ENCODE data around the gene OGA. TPM values are rescaled to one million over a fixed set of nuclear protein-coding genes. Genes with fewer than 3 reads are reported as not detected.
A peak's percentile ranks its signal among the peaks of the same experiment; 100 is the strongest.

OGA gene
- total RNA-seq, 2 donors from 2014 or later, result 83.3 to 110 TPM

- intact Hi-C loops (cut with DNase I), result no loop called here
- Histone ChIP-seq H3K9me3 (no peaks in the 10 kb centered on the region), H3K36me3 (replicated peaks in 1 of 2; ENCODE audit: insufficient read depth in 1 of 2, low read depth in 2 of 2) (no peaks in the 10 kb centered on the region), H3K27ac (no peak overlapping the region), H3K4me1 (peaks cover 7% of the 10 kb centered on the region), H3K27me3 (no peaks in the 10 kb centered on the region), H3K4me3 (no peak overlapping the region)
- no peak for ATAC-seq
- 0 to 100% methylated on average over 1 of the region's 1 CpG for WGBS, 2 donors
- TF ChIP-seq POLR2A (IDR thresholded peaks at IDR 0.05), result no peak
- TF ChIP-seq CTCF (IDR thresholded peaks at IDR 0.05), result no peak
- DNase-seq, result no peak
These were observed 39.7 kb upstream of the OGA start for GRCh38 chr10:101857802-101858476.

- ATAC-seq (no peak), DNase-seq (no peak)
- no peak overlapping the region for H3K4me3 ChIP-seq
These were observed 38.4 kb upstream of the OGA start for GRCh38 chr10:101856626-101857025.

DNA sequence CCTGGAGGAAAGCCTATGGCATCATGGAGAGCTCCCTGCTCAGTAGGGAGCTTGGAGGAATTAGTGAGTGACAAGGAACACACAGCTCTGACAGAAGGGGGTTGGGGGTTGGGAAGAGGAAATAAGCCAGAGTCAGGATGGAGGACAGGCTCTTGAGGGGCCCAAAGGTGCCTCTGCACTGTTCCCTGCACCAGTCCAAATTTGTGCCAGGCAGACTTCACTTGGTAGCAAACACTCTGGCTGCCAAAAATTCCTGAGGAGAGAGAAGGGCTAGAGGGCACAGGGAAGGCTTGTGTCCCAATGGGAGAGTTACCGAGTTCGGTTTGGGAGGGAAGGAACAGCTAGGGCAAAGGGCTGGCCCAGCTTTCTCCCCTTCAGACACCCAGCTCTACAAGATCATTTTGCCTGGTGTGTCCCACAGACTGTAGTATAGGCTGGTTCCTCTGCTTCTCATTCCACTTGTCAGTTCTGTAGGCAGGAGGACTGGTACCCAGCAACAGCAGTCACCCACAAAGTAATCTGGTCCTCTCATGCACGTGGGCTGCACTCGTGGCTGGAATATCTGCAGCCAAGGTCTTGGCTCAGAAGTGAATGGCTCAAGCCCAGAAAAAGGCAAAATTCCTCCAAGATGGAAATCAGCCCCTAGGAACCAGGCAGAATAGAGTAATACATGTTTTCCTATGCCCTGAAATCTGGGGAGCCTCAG lies 33.3 kb upstream of the OGA start:
- no peaks in the 10 kb centered on the region for H3K9me3 ChIP-seq
- no peak overlapping the region for H3K27ac ChIP-seq
- 70 to 100% methylated on average over 2 to 4 of the region's 4 CpGs for WGBS, 2 donors
- peaks cover 0 to 1% of the 10 kb centered on the region in 2 donors for H3K36me3 ChIP-seq (replicated peaks in 1 of 2; ENCODE audit: insufficient read depth in 1 of 2, low read depth in 2 of 2)
- ATAC-seq (no peak), DNase-seq (no peak)
- H3K4me3 ChIP-seq, result no peak overlapping the region
- intact Hi-C loops (cut with DNase I), result no loop called here
- no peaks in the 10 kb centered on the region for H3K27me3 ChIP-seq
- no peak for TF ChIP-seq CTCF (IDR thresholded peaks at IDR 0.05)
- TF ChIP-seq POLR2A (IDR thresholded peaks at IDR 0.05), result no peak
- no peaks in the 10 kb centered on the region for H3K4me1 ChIP-seq

More at GRCh38 chr10:101856626-101857025, 38.4 kb upstream of the OGA start:
- Histone ChIP-seq H3K36me3 (replicated peaks in 1 of 2; ENCODE audit: insufficient read depth in 1 of 2, low read depth in 2 of 2) (no peaks in the 10 kb centered on the region), H3K9me3 (no peaks in the 10 kb centered on the region), H3K27ac (no peak overlapping the region), H3K27me3 (no peaks in the 10 kb centered on the region), H3K4me1 (peaks cover 7% of the 10 kb centered on the region)
- TF ChIP-seq POLR2A (IDR thresholded peaks at IDR 0.05), result no peak
- TF ChIP-seq CTCF (IDR thresholded peaks at IDR 0.05), result no peak
- intact Hi-C loops (cut with DNase I), result no loop called here

DNA sequence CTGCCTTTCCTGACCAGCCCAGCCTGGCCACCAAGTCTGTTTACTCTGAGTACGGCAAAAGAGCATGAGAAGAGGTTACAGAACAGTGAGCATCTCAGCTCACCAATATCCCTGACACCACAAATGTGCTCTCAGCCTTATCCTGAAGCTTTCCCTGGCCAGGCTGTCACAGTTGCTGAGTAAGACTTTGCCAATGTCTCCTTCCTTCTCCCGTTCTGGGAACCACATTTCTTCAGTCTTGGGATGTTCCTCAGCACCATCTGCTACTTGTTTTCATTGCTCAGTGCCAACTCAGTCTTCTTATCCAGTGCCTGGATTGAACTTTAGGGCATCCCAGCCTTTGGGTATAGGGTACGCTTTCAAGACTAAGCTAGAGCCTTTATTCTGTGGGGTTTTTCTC lies 32.5 kb upstream of the OGA start:
- no peak for TF ChIP-seq POLR2A (IDR thresholded peaks at IDR 0.05)
- DNase-seq, result no peak
- Histone ChIP-seq H3K27me3 (no peaks in the 10 kb centered on the region), H3K36me3 (replicated peaks in 1 of 2; ENCODE audit: insufficient read depth in 1 of 2, low read depth in 2 of 2) (peaks cover 0 to 1% of the 10 kb centered on the region in 2 donors), H3K27ac (no peak overlapping the region), H3K4me1 (no peaks in the 10 kb centered on the region), H3K4me3 (no peak overlapping the region), H3K9me3 (no peaks in the 10 kb centered on the region)
- 74 to 84% methylated on average over 3 of the region's 3 CpGs for WGBS, 2 donors
- ATAC-seq, result no peak
- intact Hi-C loops (cut with DNase I), result no loop called here

GRCh38 chr10:101848894-101849351 lies 30.7 kb upstream of the OGA start:
- ATAC-seq (no peak), DNase-seq (peak in 1 of 4 donors; percentile 27)
- Histone ChIP-seq H3K4me1 (peaks cover 4% of the 10 kb centered on the region), H3K27me3 (no peaks in the 10 kb centered on the region), H3K36me3 (replicated peaks in 1 of 2; ENCODE audit: insufficient read depth in 1 of 2, low read depth in 2 of 2) (peaks cover 0 to 1% of the 10 kb centered on the region in 2 donors), H3K9me3 (no peaks in the 10 kb centered on the region), H3K27ac (peak overlapping the region in 1 of 4 donors; percentile 28), H3K4me3 (no peak overlapping the region)
- 48 to 82% methylated on average over 3 of the region's 3 CpGs for WGBS, 2 donors
- intact Hi-C loops (cut with DNase I), result no loop called here
- TF ChIP-seq POLR2A (IDR thresholded peaks at IDR 0.05) (no peak), CTCF (IDR thresholded peaks at IDR 0.05) (no peak)
